Mucosa of rectum (tissue), 2 donors: ENCODE measurements around the gene DDT.
"Not testable (repeated sequence)": the region's sequence is repeated elsewhere in the genome, so short reads cannot be mapped to it uniquely, and the experiment has no call there.

Source experiments
- H3K27ac ChIP-seq, 2 donors: one replicate each; pipeline ENCODE4 v1.7.0; 2013; ENCODE audit warnings: inconsistent platforms in 2 of 2, low read depth in 2 of 2, low read length in 2 of 2
- H3K27me3 ChIP-seq, 2 donors: one replicate each; pipeline ENCODE4 v1.7.0; 2013; ENCODE audit warnings: low read length in 2 of 2; ENCODE audit not compliant: control insufficient read depth in 2 of 2, insufficient read depth in 2 of 2
- H3K36me3 ChIP-seq, 2 donors: one replicate each; pipeline ENCODE4 v1.7.0; 2013; ENCODE audit warnings: low read length in 2 of 2; ENCODE audit not compliant: control insufficient read depth in 2 of 2, insufficient read depth in 2 of 2
- H3K4me1 ChIP-seq, 2 donors: one replicate each; pipeline ENCODE4 v1.7.0; 2013; ENCODE audit warnings: low read length in 2 of 2, mild to moderate bottlenecking in 1 of 2; ENCODE audit not compliant: control insufficient read depth in 2 of 2, insufficient read depth in 2 of 2
- H3K4me3 ChIP-seq, 2 donors: one replicate each; pipeline ENCODE4 v1.7.0; 2013; ENCODE audit warnings: low read length in 2 of 2
- H3K9ac ChIP-seq, 2 donors: one replicate each; pipeline ENCODE4 v1.7.0; 2013; ENCODE audit warnings: low read length in 2 of 2, low read depth in 1 of 2, mild to moderate bottlenecking in 1 of 2
- H3K9me3 ChIP-seq, 2 donors: one replicate each; pipeline ENCODE4 v1.7.0; 2013; ENCODE audit warnings: low read length in 2 of 2; ENCODE audit not compliant: control insufficient read depth in 2 of 2
- donor health status: healthy.
- donor health status: Normal muscosa, but diverticular disease.

DDT gene

DNA sequence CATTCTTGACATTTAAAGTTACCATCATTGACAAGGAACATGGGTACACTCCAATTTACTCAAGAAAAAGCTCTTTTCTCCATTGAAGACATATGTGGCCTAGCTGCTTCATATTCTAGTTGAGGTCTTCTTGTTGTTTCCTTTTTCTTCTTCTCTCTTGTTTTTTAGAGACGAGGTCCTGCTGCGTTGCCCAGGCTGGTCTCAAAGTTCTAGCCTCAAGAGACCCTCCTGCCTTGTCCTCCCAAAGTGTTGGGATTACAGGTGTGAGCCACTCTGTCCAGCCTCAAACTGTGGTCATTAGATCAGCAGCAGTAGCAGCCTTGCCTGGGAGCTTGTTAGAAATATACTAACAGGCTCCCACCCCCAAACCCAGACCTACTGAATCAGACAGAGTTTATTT, 18.8 kb upstream of the DDT start:
- not testable (repeated sequence) for H3K9me3 ChIP-seq, H3K4me1 ChIP-seq, H3K4me3 ChIP-seq, H3K27ac ChIP-seq, H3K36me3 ChIP-seq, H3K9ac ChIP-seq, H3K27me3 ChIP-seq

DNA sequence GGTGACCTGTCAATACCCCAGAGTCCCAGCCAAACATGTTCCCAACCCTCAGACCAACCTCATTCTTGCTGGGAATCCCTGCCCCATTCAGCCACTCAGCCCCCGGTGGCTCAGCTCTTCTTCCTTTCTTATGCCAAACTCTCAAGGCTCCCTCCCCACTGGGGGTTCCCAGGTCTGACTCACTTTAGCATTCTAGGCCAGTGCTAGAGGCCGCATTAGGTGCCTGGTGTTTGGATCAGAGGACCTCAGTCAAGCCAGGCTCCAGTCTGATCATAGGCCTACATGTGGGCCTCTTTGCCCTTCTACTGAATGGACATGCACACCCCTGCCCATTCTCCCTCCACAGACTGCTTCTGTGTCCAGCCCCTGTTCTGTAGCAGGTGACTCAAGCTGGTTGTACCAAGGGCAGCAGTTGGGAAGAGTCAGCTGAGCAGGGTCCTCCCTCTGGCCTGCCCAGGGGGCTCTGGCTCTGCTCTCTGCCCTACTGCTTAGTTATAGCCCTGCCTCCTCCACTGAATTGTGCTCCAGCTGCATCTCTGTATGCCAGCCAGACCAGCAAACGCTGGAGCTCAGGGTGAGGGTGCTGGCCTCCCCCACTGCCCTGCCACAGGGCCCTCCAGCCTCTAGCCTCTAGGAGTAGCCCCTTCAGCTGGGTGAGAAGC, 15.5 kb upstream of the DDT start:
- not testable (repeated sequence) for H3K9me3 ChIP-seq, H3K9ac ChIP-seq, H3K27me3 ChIP-seq, H3K4me1 ChIP-seq, H3K36me3 ChIP-seq, H3K4me3 ChIP-seq, H3K27ac ChIP-seq

DNA sequence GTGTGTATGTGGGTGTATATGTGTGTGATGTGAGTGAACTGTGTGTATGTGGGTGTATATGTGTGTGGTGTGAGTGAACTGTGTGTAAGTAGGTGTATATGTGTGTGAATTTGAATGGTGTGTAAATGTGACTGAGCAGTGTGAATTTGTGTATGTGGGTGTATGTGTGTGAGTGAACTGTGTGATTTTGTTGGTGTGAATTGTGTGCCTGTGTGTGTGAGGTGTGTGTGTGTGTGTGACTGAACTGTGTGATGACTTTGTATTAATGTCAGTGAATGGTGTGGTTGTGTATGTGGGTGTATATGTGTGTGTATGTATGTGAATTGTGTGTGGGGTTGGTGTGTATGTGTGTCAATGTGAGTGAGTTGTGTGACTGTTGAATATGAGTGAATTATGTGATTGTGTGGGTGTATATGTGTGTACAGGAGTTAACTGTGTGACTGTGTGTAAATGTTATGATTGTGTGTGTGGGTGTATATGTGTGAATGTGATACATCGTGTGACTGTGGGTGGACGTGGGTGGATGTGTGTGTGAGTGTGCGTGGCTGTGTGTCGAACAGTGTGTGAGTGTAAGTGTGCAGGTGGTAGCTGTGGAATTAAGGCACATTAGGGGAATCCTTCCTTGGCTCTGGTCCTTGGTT, 12.4 kb upstream of the DDT start:
- not testable (repeated sequence) for H3K4me1 ChIP-seq, H3K27me3 ChIP-seq, H3K4me3 ChIP-seq, H3K36me3 ChIP-seq, H3K9ac ChIP-seq, H3K9me3 ChIP-seq, H3K27ac ChIP-seq

DNA sequence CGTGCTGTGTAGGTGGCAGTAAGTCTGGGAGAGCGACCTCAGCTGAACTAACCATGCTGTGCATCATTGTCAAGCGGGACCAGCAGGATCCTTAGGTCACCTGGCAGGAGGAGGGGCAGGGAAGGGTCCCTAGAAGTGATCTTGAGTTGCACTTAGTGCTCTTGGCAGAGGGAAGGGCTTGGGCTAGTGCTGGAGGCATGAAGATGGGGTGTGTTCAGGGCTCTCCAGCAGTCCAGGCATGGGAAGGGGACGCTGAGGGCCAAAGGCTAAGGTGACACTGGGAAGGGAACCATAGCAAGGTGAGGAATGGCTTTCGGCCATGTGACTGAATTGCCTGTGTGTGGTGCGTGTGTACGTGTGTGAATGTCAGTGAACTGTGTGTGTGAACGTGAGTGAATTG, 11.8 kb upstream of the DDT start:
- H3K9ac ChIP-seq, H3K27me3 ChIP-seq: not testable (repeated sequence)

DNA sequence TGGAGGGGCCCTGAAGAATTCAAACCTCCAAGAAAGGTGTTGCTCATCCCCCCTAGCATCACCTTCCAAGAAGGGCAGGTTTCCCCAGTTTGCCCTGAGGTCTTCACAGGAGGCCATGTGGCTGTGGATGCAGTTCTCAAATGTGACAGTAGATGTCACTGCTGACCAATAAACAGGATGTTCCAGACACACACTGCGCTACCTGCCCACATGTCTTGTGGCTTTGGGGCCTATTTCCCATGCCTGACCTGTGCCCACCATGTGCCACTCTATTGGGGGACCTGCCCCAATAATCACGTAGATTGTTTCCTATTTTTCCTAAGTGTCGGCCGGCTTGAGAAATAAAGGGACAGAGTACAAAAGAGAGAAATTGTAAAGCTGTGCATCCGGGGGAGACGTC, 10.2 kb upstream of the DDT start:
- no peaks in the 10 kb centered on the region for H3K36me3 ChIP-seq
- H3K9me3 ChIP-seq = no peaks in the 10 kb centered on the region
- H3K4me3 ChIP-seq = no peak overlapping the region
- no peaks in the 10 kb centered on the region for H3K4me1 ChIP-seq
- H3K9ac ChIP-seq = no peak overlapping the region
- no peaks in the 10 kb centered on the region for H3K27me3 ChIP-seq
- no peak overlapping the region for H3K27ac ChIP-seq

More for the DNA sequence above, 11.8 kb upstream of the DDT start:
- H3K4me3 ChIP-seq, H3K9me3 ChIP-seq, H3K27ac ChIP-seq, H3K4me1 ChIP-seq, H3K36me3 ChIP-seq: not testable (repeated sequence)

DNA sequence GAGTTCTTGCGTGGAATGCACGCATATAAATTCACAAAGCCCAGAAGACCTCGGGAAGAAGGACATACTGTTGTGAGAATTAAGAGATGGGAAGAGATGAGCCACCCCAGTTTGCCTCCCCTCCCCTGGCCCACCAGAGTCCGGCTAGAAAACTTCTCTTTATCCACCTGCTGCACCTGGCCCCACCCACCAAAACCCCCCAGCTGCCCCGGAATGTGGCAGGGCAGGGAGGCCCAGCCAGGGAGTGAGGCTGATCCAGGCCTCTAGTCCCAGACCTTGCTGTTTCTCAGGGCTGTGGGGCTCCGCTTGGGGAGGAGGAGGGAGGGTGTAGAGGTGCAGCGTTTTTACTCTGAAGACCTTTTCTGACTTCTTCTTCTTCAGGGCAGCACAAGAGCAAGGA, 6.3 kb upstream of the DDT start:
- not testable (repeated sequence) for H3K4me3 ChIP-seq, H3K27ac ChIP-seq, H3K27me3 ChIP-seq, H3K9me3 ChIP-seq, H3K9ac ChIP-seq, H3K36me3 ChIP-seq, H3K4me1 ChIP-seq

DNA sequence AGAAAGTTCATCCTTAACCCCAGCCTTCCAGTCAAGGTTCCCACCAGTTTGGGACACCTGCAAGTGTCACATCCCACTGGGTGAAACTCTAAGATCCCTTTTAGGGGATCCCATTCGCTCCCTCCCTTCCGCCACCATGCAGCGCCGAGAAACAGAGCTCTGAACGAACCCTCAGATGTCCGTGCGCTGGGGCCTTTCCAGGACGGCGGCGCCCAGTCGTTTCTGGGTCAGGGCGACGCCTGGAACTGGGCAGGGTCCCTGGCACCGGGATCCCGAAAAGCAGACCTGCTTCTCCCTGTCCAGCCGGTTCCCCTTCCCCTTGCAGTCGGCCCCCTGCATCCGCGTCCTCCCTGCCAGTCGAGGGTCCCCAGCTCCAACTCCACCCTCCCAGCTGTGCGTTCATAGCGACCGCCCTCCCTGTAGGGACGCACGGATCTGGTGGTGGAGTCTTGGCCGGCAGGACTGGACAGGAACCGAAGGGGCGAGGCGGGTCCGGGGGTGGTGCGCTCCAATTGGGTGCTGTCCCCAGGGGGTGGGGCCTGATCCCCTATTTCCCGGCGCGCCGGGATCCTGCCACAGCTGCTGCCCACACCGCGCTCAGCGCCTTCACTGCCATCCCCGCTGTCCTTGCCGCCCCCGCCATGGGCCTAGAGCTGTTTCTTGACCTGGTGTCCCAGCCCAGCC, 5.5 kb upstream of the DDT start, which contains the start of gene GSTT2:
TSS of gene GSTT2 (plus strand) at position 578 of the 684 bp plus-strand sequence.
- H3K9me3 ChIP-seq, H3K4me3 ChIP-seq, H3K27me3 ChIP-seq, H3K36me3 ChIP-seq, H3K4me1 ChIP-seq, H3K9ac ChIP-seq, H3K27ac ChIP-seq: not testable (repeated sequence)

DNA sequence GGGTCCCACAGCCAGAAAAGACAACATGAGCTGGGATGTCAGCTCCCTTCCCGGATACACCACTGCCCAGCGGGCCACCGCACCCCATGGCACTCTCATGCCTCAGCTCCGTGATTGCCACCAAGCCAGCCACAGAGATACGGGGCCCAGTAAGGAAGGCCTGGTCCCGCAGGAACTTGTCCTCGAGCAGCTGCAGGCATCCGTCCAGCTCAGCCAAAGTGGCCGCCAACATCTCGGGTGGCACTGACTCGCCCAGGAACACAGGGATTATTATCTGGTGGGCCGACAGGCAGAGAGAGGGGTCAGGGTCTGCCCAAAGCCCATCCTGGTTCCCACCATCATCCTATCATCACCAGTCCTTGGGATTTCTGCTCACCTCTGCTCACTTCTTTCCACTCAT, 3.1 kb upstream of the DDT start:
- H3K9ac ChIP-seq, H3K4me3 ChIP-seq, H3K4me1 ChIP-seq: not testable (repeated sequence)

DNA sequence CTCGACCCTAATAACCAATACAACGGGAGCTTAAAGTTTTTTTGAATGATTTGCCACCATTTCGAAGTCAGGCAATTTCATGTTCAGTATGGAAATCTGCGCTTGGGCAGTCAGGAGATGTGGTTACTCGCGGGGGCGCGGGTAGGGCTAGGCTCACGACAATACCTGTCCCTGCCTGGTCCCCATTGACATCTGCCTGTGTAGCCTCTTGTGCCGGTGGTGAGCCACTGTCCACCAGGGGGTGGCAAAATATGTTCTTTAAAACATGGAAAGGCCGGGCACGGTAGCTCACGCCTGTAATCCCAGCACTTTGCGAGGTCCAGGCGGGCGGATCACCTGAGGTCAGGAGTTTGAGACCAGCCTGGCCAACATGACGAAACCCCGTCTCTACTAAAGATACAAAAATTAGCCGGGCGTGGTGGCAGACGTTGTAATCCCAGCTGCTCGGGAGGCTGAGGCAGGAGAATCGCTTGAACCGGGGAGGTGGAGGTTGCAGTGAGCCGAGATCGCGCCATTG, 653 bp upstream of the DDT start:
- H3K36me3 ChIP-seq = peaks cover 20 to 21% of the 10 kb centered on the region in 2 donors
- H3K4me3 ChIP-seq, H3K4me1 ChIP-seq, H3K27ac ChIP-seq, H3K9ac ChIP-seq, H3K9me3 ChIP-seq, H3K27me3 ChIP-seq: not testable (repeated sequence)

More for the DNA sequence above, 3.1 kb upstream of the DDT start:
- H3K27ac ChIP-seq, H3K9me3 ChIP-seq, H3K36me3 ChIP-seq, H3K27me3 ChIP-seq: not testable (repeated sequence)

DNA sequence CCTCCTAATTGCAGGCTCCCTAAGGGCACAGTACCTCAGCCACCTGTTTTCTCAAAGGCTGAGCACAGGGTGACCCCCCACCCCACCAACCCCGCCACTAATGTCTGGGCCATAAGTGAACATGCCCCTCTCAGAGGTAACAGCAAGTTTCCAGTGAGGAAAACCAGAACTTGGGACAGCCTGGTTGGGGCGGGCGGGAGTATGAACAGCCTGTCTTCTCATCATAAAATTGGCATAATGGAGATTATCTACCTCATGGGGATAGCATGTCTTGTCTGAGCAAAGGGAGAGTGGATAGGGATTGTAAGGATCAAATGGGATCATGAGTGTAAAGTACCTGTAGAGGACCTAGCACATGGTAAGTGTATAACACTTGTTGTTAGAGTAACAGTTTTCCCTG, 2.3 kb downstream of the DDT start:
- not testable (repeated sequence) for H3K4me3 ChIP-seq, H3K4me1 ChIP-seq, H3K27me3 ChIP-seq, H3K9ac ChIP-seq, H3K9me3 ChIP-seq, H3K27ac ChIP-seq
- peaks cover 29 to 30% of the 10 kb centered on the region in 2 donors for H3K36me3 ChIP-seq
